NT2/D1 (cell line): ENCODE measurements around the gene CREG2.

Experiments used
- DNase-seq: peaks from one replicate; pipeline ENCODE4 v3.0.0-alpha.2; 2011; ENCODE audit warnings: low read depth, low spot score
- H3K27me3 ChIP-seq: 2 replicates; pipeline ENCODE4 v1.6.0; 2011; ENCODE audit warnings: mild to moderate bottlenecking; ENCODE audit not compliant: insufficient read length, insufficient read depth
- H3K36me3 ChIP-seq: 2 replicates; pipeline ENCODE4 v1.6.1; 2011; ENCODE audit warnings: mild to moderate bottlenecking, low read length, mixed read lengths; ENCODE audit not compliant: insufficient read depth, insufficient read length
- H3K4me1 ChIP-seq: 2 replicates; pipeline ENCODE4 v1.5.1; 2011; ENCODE audit not compliant: insufficient read depth, insufficient read length
- H3K4me3 ChIP-seq: 2 replicates; pipeline ENCODE4 v1.5.1; 2011; ENCODE audit warnings: low read depth; ENCODE audit not compliant: insufficient read length
- H3K9ac ChIP-seq: 2 replicates; pipeline ENCODE4 v1.6.0; 2011; ENCODE audit warnings: low read depth; ENCODE audit not compliant: insufficient read length
- H3K9me3 ChIP-seq: 2 replicates; pipeline ENCODE4 v1.5.1; 2011; ENCODE audit warnings: mild to moderate bottlenecking, low read length; ENCODE audit not compliant: insufficient read depth
- SUZ12 ChIP-seq: IDR thresholded peaks from 2 replicates; pipeline ENCODE4 v1.6.1; 2011; ENCODE audit not compliant: insufficient read length, insufficient read depth; ENCODE audit errors: extremely low read depth
- YY1 ChIP-seq: IDR thresholded peaks from 2 replicates; pipeline ENCODE4 v1.6.1; 2011; ENCODE audit not compliant: insufficient read length, insufficient read depth
- ZNF274 ChIP-seq: IDR thresholded peaks from 2 replicates; pipeline ENCODE4 v1.6.1; 2011; ENCODE audit warnings: mild to moderate bottlenecking, low read depth, low read length

The CREG2 gene

DNA sequence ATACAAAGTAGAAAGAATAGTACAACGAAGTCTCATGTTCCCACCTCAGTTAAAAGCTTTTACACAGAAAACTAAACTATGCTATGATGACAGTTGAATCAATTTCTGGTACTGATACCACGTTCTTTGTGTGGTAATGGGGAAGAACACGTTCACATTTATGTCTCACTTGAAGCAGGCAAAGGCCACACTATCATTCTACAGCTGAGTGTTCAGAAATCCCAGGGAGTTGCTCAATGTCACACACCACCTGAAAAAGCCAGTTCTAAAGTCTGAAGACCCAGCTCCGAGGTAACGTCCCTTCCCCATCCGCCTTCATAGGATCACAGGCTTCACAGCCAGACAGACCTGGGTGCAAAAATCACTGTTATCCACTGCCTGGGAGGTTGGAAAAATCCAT, 87.7 kb downstream of the CREG2 start:
- no peak for DNase-seq
- Histone ChIP-seq H3K36me3 (peaks cover 35% of the 10 kb centered on the region), H3K9me3 (no peaks in the 10 kb centered on the region), H3K4me1 (no peaks in the 10 kb centered on the region), H3K4me3 (no peak overlapping the region), H3K9ac (no peak overlapping the region), H3K27me3 (no peaks in the 10 kb centered on the region)
- TF ChIP-seq SUZ12 = no peak
- no peak for TF ChIP-seq YY1

GRCh38 chr2:101297383-101297782, 89.9 kb downstream of the CREG2 start:
- H3K9ac ChIP-seq = no peak overlapping the region
- TF ChIP-seq ZNF274 (no peak), YY1 (no peak), SUZ12 (no peak)
- DNase-seq = no peak
- no peaks in the 10 kb centered on the region for H3K9me3 ChIP-seq
- peaks cover 36% of the 10 kb centered on the region for H3K36me3 ChIP-seq
- no peaks in the 10 kb centered on the region for H3K4me1 ChIP-seq
- H3K4me3 ChIP-seq = no peak overlapping the region
- H3K27me3 ChIP-seq = no peaks in the 10 kb centered on the region

GRCh38 chr2:101296371-101296770, 90.9 kb downstream of the CREG2 start:
- H3K9ac ChIP-seq = no peak overlapping the region
- H3K4me1 ChIP-seq = no peaks in the 10 kb centered on the region
- peaks cover 42% of the 10 kb centered on the region for H3K36me3 ChIP-seq
- no peaks in the 10 kb centered on the region for H3K27me3 ChIP-seq
- no peak for TF ChIP-seq ZNF274
- TF ChIP-seq SUZ12 = no peak
- TF ChIP-seq YY1 = no peak
- DNase-seq = no peak
- no peaks in the 10 kb centered on the region for H3K9me3 ChIP-seq
- no peak overlapping the region for H3K4me3 ChIP-seq

GRCh38 chr2:101295895-101296294, 91.4 kb downstream of the CREG2 start:
- peaks cover 44% of the 10 kb centered on the region for H3K36me3 ChIP-seq
- H3K9ac ChIP-seq = no peak overlapping the region

More at GRCh38 chr2:101295895-101296294, 91.4 kb downstream of the CREG2 start:
- Histone ChIP-seq H3K9me3 (no peaks in the 10 kb centered on the region), H3K4me3 (no peak overlapping the region), H3K4me1 (no peaks in the 10 kb centered on the region), H3K27me3 (no peaks in the 10 kb centered on the region)
- no peak for DNase-seq
- TF ChIP-seq ZNF274 = no peak
- no peak for TF ChIP-seq YY1
- TF ChIP-seq SUZ12 = no peak
